T-helper 22 cell (primary cell): ENCODE measurements around the gene PGP.
"Not testable (repeated sequence)": the region's sequence is repeated elsewhere in the genome, so short reads cannot be mapped to it uniquely, and the experiment has no call there.

Experiments used
- DNase-seq: peaks from one replicate; pipeline ENCODE4 v3.0.0-alpha.2; 2020; ENCODE audit warnings: low read depth

PGP gene

GRCh38 chr16:2214719-2214968 lies at the start of gene PGP:
Gene PGP (minus strand): TSS chr16:2214840. CDS start chr16:2214777, 63 bp downstream.
- DNase-seq: no peak

- DNase-seq: not testable (repeated sequence)
Observed at GRCh38 chr16:2263026-2263425, 48.4 kb upstream of the PGP start.

- no peak for DNase-seq
Observed at GRCh38 chr16:2260250-2260649, 45.6 kb upstream of the PGP start.

- DNase-seq: not testable (repeated sequence)
Observed at GRCh38 chr16:2258530-2258929, 43.9 kb upstream of the PGP start.

GRCh38 chr16:2257726-2258125 lies 43.1 kb upstream of the PGP start:
- DNase-seq: no peak

GRCh38 chr16:2256531-2257140 lies 42.0 kb upstream of the PGP start:
- DNase-seq: no peak

- DNase-seq: no peak
Observed at GRCh38 chr16:2253293-2253692, 38.7 kb upstream of the PGP start.

GRCh38 chr16:2252806-2253148 lies 38.1 kb upstream of the PGP start:
- DNase-seq: no peak

- peak; percentile 70 for DNase-seq
Observed at GRCh38 chr16:2251296-2252111, 36.9 kb upstream of the PGP start, which contains the start of gene ECI1. Gene ECI1 (minus strand): TSS chr16:2251587. CDS start chr16:2251566, 21 bp downstream.

GRCh38 chr16:2250652-2251295 lies 36.1 kb upstream of the PGP start:
- no peak for DNase-seq

- no peak for DNase-seq
Observed at GRCh38 chr16:2246301-2246885, 31.8 kb upstream of the PGP start.

GRCh38 chr16:2244926-2245795 lies 30.5 kb upstream of the PGP start:
- DNase-seq: no peak

- no peak for DNase-seq
Observed at GRCh38 chr16:2244301-2244700, 29.7 kb upstream of the PGP start.

GRCh38 chr16:2243781-2244180 lies 29.1 kb upstream of the PGP start:
- no peak for DNase-seq

- no peak for DNase-seq
Observed at GRCh38 chr16:2243031-2243528, 28.4 kb upstream of the PGP start.

- DNase-seq: no peak
Observed at GRCh38 chr16:2242598-2242997, 28.0 kb upstream of the PGP start.

- DNase-seq: not testable (repeated sequence)
Observed at GRCh38 chr16:2240331-2240730, 25.7 kb upstream of the PGP start.

GRCh38 chr16:2238838-2239675 lies 24.4 kb upstream of the PGP start:
- DNase-seq: no peak

GRCh38 chr16:2238150-2238837 lies 23.7 kb upstream of the PGP start:
- no peak for DNase-seq

GRCh38 chr16:2237493-2238149 lies 23.0 kb upstream of the PGP start:
- DNase-seq: no peak
